Hematopoietic multipotent progenitor cell treated with erythropoietin and hydrocortisone succinate and interleukin-3 and kit ligand, for 8 days (in vitro differentiated cells): ENCODE results near the gene CNR2.
"Not testable (repeated sequence)": the region's sequence is repeated elsewhere in the genome, so short reads cannot be mapped to it uniquely, and the experiment has no call there.

ENCODE experiments used
- DNase-seq: peaks from one replicate; pipeline ENCODE4 v3.0.0-alpha.2; 2015

Gene CNR2

GRCh38 chr1:23882746-23883145 lies 30.4 kb downstream of the CNR2 start:
- DNase-seq = no peak

- DNase-seq = no peak
Measured at GRCh38 chr1:23879809-23880208, 33.4 kb downstream of the CNR2 start.

- DNase-seq = no peak
Measured at GRCh38 chr1:23878668-23879067, 34.5 kb downstream of the CNR2 start.

DNA sequence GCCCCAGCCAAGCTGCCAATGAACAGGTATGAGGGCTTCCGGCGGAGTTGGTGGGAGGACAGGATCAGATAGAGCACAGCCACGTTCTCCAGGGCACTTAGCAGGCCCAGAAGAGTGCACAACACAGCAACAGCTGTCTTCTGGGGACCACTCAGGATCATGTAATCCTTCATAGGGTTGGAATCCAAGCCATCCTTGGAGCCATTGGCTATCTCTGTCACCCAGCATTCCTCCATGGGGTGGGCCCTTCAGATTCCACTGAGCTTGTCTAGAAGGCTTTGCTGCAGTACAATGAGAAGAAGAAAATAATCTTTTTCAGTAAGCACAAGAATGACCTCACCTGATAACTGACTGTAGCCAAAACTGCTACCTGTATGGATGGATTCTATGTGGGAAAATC lies 37.8 kb downstream of the CNR2 start:
- no peak for DNase-seq

DNA sequence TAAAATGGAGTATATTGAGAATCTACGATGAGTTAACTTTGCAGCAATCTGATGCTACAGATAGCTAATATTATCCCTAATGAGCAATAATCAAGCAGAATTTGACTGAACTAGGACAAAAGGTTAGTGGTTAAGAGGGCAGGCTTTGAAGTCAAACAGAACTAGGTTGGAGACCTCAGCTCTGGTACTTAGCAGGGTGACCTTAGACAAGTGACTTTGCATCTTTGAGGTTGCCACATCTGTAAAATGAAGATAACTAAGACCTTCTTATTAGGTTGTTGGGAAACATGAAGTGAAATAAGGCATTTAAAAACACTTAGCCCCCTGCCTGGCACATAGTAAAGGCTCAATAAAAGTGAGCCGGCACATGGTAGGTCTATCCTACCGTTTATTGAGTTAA lies 40.7 kb downstream of the CNR2 start:
- peak; percentile 83 for DNase-seq

- no peak for DNase-seq
Measured at GRCh38 chr1:23869051-23869450, 44.1 kb downstream of the CNR2 start.

DNA sequence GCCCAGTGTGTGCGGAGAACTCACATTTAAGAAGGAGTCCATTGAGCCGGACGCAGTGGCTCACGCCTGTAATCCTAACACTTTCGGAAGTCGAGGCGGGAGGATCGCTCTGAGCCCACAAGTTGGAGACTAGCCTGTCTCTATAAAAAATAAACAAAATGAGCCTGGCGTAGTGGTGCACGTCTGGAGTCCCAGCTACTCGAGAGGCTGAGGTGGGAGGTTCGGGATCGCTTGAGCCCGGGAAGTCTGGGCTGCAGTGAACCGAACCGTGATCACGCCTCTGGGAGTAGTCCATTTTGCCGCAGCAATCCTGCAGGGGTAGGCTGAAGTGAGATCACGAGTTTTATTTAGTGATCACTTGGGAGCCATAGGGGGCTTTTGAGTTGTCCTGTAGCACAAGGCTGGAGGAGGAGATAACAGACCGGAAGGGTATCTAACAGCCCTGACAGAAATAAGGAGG lies 44.6 kb downstream of the CNR2 start:
- DNase-seq = peak; percentile 64

GRCh38 chr1:23867895-23868556 lies 45.1 kb downstream of the CNR2 start, which contains the start of gene FUCA1:
Gene FUCA1, minus strand, starts transcription at chr1:23868290. Its CDS starts 4 bp downstream, at chr1:23868286.
- DNase-seq = peak; percentile 95

DNA sequence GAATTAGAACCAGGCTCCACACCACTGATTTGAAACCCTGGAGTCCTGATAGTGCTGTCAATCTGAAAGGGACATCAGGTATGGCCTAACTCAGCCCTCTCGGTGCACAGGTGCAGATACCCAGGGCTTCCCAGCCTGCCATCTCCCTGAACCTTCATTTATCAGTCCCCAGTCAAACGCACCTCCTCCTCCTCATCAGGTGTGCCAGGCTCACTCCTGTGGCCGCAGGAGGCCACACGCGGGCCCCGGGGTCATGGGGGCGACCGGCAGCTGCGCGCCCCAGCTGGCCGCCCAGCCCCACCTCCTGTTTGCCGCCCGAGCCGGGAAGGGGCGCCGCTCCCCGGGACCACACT lies 45.6 kb downstream of the CNR2 start:
- no peak for DNase-seq

DNA sequence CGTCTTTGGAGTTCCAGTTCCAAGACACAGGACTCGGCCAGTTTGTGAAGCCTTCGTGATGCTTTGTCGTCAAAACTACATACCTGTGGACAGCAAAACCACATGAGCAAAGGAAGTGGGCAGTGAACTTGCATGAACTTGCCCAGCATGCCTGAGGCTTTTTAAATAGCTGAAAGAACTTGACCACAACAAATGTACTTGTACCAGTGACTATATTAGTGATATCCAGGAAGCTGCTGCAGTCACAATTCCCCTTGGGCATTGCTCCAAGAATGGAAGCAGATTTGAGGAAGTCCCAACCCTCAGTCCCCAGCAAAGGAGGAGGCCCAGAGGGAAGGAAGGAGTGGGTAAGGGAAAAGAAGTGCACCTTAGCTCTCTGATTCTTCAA lies 47.6 kb downstream of the CNR2 start:
- no peak for DNase-seq

GRCh38 chr1:23864801-23865542 lies 48.2 kb downstream of the CNR2 start:
- DNase-seq = no peak

GRCh38 chr1:23862640-23863039 lies 50.5 kb downstream of the CNR2 start:
- no peak for DNase-seq

DNA sequence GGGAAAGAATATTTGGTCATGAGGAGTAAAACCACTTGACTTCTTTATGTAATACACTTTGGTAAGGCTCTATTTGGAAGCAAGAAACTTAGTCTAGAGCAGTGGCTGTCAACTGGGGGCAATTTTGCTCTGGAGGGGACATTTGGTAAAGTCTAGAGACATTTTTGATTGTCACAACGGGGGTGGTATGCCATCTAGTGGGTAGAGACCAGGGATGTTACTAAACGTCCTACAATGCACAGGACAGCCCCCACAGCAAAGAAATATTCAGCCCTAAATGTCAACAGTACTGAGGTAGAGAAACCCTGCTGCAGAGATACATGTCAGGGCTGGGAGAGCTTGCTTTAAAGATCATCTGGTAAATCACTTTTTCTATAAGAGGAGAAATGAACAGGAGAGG lies 58.6 kb downstream of the CNR2 start:
- DNase-seq = peak; percentile 62

GRCh38 chr1:23853124-23853523 lies 60.0 kb downstream of the CNR2 start:
- DNase-seq = not testable (repeated sequence)

DNA sequence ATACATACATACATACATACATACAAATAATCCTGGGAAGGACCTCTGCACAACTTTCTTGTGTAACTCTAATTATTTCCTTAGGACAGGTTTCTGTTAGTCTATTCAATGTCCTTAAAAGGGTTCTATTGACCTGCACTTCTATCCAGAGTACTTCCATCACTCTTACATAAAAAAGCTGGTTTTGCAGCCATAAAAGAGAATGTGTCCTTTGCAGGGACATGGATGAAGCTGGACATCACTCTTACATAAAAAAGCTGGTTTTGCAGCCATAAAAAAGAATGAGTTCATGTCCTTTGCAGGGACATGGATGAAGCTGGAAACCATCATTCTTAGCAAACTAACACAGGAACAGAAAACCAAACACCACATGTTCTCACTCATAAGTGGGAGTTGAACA lies 61.8 kb downstream of the CNR2 start:
- DNase-seq = not testable (repeated sequence)

GRCh38 chr1:23848673-23849616 lies 64.2 kb downstream of the CNR2 start:
- no peak for DNase-seq

DNA sequence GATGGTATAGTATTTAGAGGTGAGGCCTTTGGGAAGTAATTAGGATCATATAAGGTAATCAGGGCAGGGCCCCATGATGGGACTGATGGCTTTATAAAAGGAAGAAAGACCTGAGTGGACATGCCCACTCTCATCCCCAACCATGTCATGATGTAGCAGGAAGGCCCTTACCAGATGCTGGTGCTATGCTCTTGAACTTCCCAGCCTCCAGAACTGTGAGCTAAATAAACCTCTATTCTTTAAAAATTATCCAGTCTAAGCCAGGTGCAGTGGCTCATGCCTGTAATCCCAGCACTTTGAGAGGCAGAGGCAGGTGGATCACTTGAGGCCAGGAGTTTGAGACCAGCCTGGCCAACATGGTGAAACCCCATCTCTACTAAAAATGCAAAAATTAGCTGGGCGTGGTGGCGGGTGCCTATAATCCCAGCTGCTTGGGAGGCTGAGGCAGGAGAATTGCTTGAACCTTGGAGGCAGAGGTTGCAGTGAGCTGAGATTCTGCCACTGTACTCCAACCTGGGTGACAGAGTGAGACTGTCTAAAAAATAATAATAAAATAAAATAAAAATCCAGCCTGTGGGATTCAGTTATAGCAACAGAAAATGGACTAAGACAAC lies 65.6 kb downstream of the CNR2 start:
- DNase-seq = not testable (repeated sequence)

GRCh38 chr1:23845163-23845562 lies 68.0 kb downstream of the CNR2 start:
- no peak for DNase-seq

DNA sequence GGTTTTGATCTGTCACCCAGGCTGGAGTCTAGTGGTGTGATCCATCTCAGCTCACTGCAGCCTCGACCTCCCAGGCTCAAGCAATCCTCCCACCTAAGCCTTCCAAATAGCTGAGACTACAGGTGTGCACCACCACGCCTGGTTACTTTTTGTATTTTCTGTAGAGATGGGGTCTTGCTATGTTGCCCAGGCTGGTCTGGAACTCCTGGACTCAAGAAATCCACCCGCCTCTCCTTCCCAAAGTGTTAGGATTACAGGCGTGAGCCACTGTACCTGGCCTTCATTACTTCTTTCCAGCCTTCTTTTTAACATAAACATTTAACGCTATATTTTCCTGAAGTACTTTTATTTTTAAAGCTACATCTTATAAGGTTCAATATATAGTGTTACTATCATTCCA lies 69.5 kb downstream of the CNR2 start:
- no peak for DNase-seq

DNA sequence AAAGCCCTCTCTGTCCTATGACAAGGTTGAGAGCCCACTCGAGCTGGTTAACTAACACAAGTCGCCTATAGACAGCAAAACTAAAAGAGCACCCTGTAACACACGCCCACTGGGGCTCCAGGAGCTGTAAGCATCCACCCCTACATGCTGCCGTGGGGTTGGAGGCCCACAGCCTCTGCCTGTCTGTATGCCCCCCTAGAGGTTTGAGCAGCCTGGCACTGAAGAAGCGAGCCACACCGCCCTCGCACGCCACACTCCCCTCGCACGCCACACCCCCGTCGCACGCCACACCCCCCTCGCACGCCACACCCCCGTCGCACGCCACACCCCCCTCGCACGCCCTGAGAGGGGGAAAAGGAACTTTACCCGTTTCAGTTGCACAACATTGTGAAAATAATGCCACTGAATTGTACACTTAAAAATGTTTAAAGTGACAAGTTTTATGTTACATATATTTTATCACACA lies 74.7 kb downstream of the CNR2 start:
- DNase-seq = peak; percentile 73

GRCh38 chr1:23837908-23838307 lies 75.3 kb downstream of the CNR2 start:
- no peak for DNase-seq

DNA sequence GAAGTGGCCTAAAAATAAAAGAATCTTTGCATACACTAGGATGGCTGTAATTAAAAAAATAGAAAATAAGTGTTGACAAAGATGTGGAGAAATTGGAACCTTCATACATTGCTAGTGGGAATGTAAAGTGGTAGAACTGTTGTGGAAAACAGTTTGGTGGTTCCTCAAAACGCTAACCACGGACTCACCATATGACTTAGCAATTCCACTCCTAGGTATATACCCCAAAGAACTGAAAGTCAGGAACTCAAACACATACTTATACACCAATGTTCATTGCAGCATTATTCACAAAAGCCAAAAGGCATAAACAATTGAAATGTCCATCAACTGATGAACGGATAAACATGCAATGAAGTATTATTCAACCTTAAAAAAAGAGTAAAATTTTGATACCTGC lies 77.1 kb downstream of the CNR2 start:
- DNase-seq = no peak

DNA sequence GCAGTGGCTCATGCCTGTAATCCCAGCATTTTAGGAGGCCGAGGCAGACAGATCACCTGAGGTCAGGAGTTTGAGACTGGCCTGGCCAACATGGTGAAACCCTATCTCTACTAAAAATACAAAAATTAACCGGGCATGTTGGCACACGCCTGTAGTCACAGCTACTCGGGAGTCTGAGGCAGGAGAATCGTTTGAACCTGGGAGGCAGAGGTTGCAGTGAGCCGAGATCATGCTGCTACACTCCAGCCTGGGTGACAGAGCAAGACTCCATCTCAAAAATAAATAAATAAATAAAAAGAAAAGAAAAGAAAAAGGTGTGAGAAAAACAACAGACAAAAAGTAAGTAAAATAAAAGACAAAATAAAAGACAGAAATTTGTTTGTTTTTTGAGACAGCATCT lies 79.0 kb downstream of the CNR2 start:
- DNase-seq = not testable (repeated sequence)
